PC-9 (cell line): ENCODE results near the gene GGN.
"Not testable (repeated sequence)": the region's sequence is repeated elsewhere in the genome, so short reads cannot be mapped to it uniquely, and the experiment has no call there.

Experiments
- EZH2 ChIP-seq: fragments of 200-600 bp; sonication (generic); IDR thresholded peaks from 2 replicates; pipeline ENCODE4 v1.8.0; 2017; ENCODE audit warnings: antibody characterized with exemption, low read depth
- TF ChIP-seq, protein P1 (sequence below): fragments of 200-600 bp; sonication (generic); conservative IDR thresholded peaks from 2 replicates; pipeline ENCODE4 v1.6.1; 2017; ENCODE audit warnings: mixed run types, antibody characterized with exemption, mild to moderate bottlenecking, moderate library complexity

DNA sequence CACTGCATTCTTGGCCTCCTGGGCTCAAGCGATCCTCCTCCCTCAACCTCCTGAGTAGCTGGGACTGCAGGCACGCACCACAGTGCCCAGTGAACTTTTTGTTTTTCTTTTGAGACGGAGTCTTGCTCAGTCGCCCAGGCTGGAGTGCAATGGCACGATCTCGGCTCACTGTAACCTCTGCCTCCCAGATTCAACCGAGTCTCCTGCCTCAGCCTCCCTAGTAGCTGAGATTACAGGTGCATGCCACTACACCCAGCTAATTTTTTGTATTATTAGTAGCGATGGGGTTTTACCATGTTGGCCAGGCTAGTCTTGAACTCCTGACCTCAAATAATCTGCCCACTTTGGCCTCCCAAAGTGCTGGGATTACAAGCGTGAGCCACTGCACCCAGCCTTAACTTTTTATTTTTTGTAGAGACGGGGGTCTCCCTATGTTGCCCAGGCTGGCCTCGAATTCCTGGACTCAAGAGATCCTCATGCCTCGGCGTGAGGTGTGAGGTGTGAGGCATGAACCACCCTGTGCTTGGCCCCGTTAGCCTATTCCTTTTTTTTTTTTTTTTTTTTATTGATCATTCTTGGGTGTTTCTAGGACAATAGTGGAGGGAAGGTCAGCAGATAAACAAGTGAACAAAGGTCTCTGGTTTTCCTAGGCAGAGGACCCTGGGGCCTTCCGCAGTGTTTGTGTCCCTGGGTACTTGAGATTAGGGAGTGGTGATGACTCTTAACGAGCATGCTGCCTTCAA is 24.7 kb downstream of the GGN start:
- TF ChIP-seq EZH2 = not testable (repeated sequence)
- TF ChIP-seq, protein P1, sequence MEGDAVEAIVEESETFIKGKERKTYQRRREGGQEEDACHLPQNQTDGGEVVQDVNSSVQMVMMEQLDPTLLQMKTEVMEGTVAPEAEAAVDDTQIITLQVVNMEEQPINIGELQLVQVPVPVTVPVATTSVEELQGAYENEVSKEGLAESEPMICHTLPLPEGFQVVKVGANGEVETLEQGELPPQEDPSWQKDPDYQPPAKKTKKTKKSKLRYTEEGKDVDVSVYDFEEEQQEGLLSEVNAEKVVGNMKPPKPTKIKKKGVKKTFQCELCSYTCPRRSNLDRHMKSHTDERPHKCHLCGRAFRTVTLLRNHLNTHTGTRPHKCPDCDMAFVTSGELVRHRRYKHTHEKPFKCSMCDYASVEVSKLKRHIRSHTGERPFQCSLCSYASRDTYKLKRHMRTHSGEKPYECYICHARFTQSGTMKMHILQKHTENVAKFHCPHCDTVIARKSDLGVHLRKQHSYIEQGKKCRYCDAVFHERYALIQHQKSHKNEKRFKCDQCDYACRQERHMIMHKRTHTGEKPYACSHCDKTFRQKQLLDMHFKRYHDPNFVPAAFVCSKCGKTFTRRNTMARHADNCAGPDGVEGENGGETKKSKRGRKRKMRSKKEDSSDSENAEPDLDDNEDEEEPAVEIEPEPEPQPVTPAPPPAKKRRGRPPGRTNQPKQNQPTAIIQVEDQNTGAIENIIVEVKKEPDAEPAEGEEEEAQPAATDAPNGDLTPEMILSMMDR = not testable (repeated sequence)
